GM21723 (cell line): ENCODE measurements around the gene CABP7.

Experiments used
- ATAC-seq: cut with Tn5 transposase; IDR thresholded peaks from one replicate; pipeline ENCODE4 v1.9.1; 2021; ENCODE audit warnings: mild to moderate bottlenecking, moderate library complexity; ENCODE audit not compliant: unreplicated experiment

CABP7 gene

GRCh38 chr22:29769723-29770321, 50.0 kb downstream of the CABP7 start:
- no peak for ATAC-seq

GRCh38 chr22:29772170-29772641, 52.4 kb downstream of the CABP7 start:
- no peak for ATAC-seq

- no peak for ATAC-seq
Observed at GRCh38 chr22:29773233-29773632, 53.4 kb downstream of the CABP7 start.

- ATAC-seq = no peak
Observed at GRCh38 chr22:29780220-29780619, 60.4 kb downstream of the CABP7 start.

GRCh38 chr22:29780748-29781676, 61.2 kb downstream of the CABP7 start:
- ATAC-seq = no peak
